GM19467 (cell line): ENCODE measurements around the gene JADE1.

ENCODE experiments used
- ATAC-seq: cut with Tn5 transposase; IDR thresholded peaks from one replicate; pipeline ENCODE4 v1.9.1; 2021; ENCODE audit warnings: mild to moderate bottlenecking, moderate library complexity; ENCODE audit not compliant: unreplicated experiment

JADE1 gene

GRCh38 chr4:128840711-128841318 lies 31.3 kb downstream of the JADE1 start:
- no peak for ATAC-seq

- ATAC-seq, result no peak
Measured at GRCh38 chr4:128841402-128841801, 31.9 kb downstream of the JADE1 start.

- no peak for ATAC-seq
Measured at GRCh38 chr4:128844931-128845330, 35.4 kb downstream of the JADE1 start.

GRCh38 chr4:128846063-128846462 lies 36.6 kb downstream of the JADE1 start:
- ATAC-seq, result no peak

- ATAC-seq, result no peak
Measured at GRCh38 chr4:128847082-128847724, 37.7 kb downstream of the JADE1 start.

GRCh38 chr4:128848461-128848860 lies 39.0 kb downstream of the JADE1 start:
- ATAC-seq, result no peak

- no peak for ATAC-seq
Measured at GRCh38 chr4:128850252-128850651, 40.8 kb downstream of the JADE1 start.

- no peak for ATAC-seq
Measured at GRCh38 chr4:128853741-128854140, 44.2 kb downstream of the JADE1 start.

GRCh38 chr4:128854433-128854832 lies 44.9 kb downstream of the JADE1 start:
- peak; percentile 73 for ATAC-seq

- ATAC-seq, result no peak
Measured at GRCh38 chr4:128855621-128856020, 46.1 kb downstream of the JADE1 start.

- ATAC-seq, result no peak
Measured at GRCh38 chr4:128856246-128856645, 46.7 kb downstream of the JADE1 start.

- no peak for ATAC-seq
Measured at GRCh38 chr4:128858879-128859671, 49.6 kb downstream of the JADE1 start.

- ATAC-seq, result no peak
Measured at GRCh38 chr4:128859887-128860677, 50.6 kb downstream of the JADE1 start.

- ATAC-seq, result no peak
Measured at GRCh38 chr4:128861856-128862518, 52.5 kb downstream of the JADE1 start.

- ATAC-seq, result no peak
Measured at GRCh38 chr4:128862608-128863311, 53.3 kb downstream of the JADE1 start.

GRCh38 chr4:128863312-128864075 lies 54.0 kb downstream of the JADE1 start:
- peak; percentile 38 for ATAC-seq

- no peak for ATAC-seq
Measured at GRCh38 chr4:128865132-128865531, 55.6 kb downstream of the JADE1 start.

GRCh38 chr4:128866269-128866668 lies 56.8 kb downstream of the JADE1 start:
- no peak for ATAC-seq

GRCh38 chr4:128866691-128867090 lies 57.2 kb downstream of the JADE1 start:
- no peak for ATAC-seq
